Omental fat pad (tissue), 4 donors: ENCODE results near the gene SH3RF3. TPM values are rescaled to one million over a fixed set of nuclear protein-coding genes. Genes with fewer than 3 reads are reported as not detected.

Source experiments
- ATAC-seq: fragments of 150-250 bp; one replicate; pipeline ENCODE4 v1.9.1; 2016; ENCODE audit warnings: mild to moderate bottlenecking, moderate library complexity; ENCODE audit not compliant: low FRiP score
- DNase-seq: peaks from one replicate; pipeline ENCODE4 v3.0.0-alpha.2; 2019; ENCODE audit warnings: low spot score
- total RNA-seq, 4 donors: library from RNA; depleted of rRNA; stranded (reverse); fragments of >200 nt; gene quantifications; one replicate each; pipeline ENCODE4 v1.1.0, GENCODE V29; 2016
- TF ChIP-seq, protein P1 (sequence below), 3 donors: fragments of 450-650 bp; IDR thresholded peaks; one replicate each; pipeline ENCODE4 v1.5.1; 2016 to 2017; ENCODE audit warnings: antibody characterized with exemption in 3 of 3, mild to moderate bottlenecking in 3 of 3, moderate library complexity in 2 of 3

SH3RF3 gene
- total RNA-seq, 4 donors from 2014 or later = 6.5 to 16.6 (median 8.6) TPM

DNA sequence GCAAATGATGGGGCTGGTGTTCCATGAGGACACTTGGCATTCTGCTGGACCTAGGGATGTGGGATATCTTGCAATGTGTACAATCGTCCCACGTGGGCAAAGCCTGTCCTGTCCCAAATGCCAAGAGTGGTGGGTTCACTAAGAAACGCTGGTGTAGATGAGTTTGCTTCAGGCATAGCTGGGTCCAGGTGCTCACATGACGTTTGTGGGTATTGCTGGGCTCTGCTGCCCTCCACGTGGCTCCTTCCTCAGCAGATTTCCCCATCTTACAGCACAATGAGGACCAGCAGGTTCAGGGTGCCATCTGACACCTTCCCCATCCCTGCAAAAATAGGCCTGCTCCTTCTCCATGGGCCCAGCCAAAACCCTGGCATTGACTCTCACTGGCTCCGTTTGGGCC, 378.8 kb downstream of the SH3RF3 start:
- DNase-seq = no peak
- TF ChIP-seq, protein P1, sequence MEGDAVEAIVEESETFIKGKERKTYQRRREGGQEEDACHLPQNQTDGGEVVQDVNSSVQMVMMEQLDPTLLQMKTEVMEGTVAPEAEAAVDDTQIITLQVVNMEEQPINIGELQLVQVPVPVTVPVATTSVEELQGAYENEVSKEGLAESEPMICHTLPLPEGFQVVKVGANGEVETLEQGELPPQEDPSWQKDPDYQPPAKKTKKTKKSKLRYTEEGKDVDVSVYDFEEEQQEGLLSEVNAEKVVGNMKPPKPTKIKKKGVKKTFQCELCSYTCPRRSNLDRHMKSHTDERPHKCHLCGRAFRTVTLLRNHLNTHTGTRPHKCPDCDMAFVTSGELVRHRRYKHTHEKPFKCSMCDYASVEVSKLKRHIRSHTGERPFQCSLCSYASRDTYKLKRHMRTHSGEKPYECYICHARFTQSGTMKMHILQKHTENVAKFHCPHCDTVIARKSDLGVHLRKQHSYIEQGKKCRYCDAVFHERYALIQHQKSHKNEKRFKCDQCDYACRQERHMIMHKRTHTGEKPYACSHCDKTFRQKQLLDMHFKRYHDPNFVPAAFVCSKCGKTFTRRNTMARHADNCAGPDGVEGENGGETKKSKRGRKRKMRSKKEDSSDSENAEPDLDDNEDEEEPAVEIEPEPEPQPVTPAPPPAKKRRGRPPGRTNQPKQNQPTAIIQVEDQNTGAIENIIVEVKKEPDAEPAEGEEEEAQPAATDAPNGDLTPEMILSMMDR (IDR thresholded peaks at IDR 0.05) = no peak
- no peak for ATAC-seq

DNA sequence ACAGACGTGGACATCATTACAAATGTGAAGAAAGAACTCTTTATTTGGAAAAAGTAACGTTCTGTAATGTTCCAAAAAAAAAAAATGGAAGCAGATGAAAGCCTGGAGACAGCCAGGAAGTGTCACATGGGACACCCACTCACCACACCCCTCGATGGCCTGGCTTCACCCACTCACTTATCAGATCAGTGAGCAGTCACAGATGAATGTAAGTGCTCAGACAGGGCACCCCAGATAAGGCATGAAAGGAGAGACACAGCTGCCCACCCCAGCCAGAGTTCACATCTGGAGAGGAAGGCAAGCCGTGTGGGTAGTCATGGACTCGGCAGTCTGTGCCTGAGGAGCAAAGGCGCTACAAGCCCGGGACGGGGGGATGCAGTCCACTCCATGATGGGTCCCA, 379.6 kb downstream of the SH3RF3 start:
- ATAC-seq = no peak
- TF ChIP-seq, protein P1 (IDR thresholded peaks at IDR 0.05) = no peak
- no peak for DNase-seq

DNA sequence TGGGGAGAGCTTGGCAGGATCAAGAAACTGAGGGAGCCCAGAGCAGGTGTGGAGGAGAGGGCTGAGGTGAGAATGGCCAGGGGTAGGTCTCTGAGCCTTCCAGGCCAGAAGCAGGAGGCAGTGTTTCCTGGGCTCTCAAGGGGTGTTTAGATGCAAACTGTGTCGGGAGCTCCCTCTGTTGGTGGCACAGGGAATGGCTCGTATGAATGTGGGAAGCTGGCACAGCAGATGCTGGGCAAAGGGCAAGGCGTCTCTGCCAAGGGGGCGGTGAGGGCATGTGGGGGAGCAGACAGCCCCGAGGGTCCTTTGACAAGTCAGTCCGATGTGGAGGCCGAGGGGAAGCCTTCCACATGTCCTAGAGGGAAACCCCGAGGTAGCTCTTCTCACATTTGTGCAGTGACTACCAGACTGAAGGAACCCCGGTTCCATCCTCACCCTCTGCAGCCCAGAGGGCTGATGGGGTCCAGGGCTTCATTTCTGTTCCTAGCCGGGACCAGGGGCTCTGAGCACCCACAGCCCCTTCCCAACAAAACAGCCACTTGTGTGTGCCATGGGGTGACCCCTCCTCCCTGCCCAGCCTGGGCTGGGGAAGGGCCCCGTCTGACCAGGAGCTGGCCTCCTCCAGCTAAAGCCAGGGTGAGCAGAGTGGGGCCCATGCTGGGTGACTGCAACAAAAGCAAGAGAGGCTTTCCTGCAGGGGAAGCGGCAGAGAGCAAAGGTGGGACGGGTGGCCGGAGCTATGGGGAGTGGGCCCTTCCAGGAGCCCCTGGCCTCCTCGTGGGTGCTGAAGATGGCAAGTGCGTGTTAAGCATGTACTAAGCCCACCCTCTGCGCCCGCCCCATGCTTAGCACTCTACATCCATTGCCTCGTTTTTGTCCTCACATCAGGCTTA, 381.4 kb downstream of the SH3RF3 start:
- TF ChIP-seq, protein P1 (IDR thresholded peaks at IDR 0.05) = peak in 1 of 3 donors; percentile 77

DNA sequence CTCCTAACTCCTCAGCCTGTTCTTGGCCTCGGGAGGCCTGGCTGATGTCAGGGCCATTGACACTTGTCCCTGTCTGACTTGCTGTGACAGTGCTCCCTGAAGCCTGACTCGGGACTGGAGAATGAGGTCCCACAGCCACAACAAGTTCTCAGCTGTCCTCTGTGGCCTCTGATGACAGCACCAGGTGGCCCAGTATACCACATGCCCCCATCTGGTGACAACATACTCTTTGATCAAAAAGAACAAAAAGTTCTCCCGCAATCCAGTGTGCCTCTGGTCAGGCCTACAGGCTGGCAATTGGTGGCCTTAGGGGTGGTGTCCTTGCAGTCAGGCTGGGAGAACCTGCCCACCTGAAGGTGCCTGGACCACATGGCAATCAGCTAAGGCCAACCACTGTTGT, 382.2 kb downstream of the SH3RF3 start:
- DNase-seq = no peak
- no peak for ATAC-seq
- TF ChIP-seq, protein P1 (IDR thresholded peaks at IDR 0.05) = no peak

More for the DNA sequence above, 381.4 kb downstream of the SH3RF3 start:
- peak; percentile 53 for ATAC-seq
- DNase-seq = peak; percentile 91

DNA sequence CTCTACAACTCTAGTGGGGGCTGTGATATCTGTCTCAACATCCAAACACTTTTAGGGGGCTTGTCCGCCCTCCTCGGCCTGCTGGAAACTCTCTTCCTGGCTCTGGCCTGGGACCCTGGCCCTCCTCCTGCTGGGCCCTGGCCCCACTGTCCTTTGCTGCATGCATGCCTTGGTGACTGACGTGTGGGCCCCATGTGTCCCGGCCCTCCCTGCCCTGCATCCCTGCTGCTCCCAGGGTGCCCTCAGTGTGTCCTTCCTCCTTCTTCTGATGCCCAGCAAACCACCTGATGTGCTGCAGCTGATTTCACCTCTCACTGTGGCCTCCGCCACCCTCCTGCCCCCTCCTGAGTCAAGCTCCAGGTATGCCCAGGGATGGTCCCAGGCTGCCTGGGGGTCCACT, 383.1 kb downstream of the SH3RF3 start:
- DNase-seq (no peak), ATAC-seq (no peak)

DNA sequence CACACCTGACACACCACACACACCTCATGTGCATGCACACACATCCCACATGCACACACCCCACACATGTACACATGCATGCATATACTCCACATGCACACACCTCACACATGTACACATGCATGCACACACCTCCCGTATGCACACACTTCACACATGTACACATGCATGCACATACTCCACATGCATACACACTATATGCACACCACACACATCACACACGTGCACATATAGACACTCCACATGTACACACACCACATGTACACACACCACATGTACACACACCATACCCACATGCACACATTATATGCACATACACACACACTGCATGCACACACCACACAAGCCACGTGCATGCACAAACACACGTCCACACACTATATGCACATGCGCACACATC, 384.2 kb downstream of the SH3RF3 start:
- DNase-seq = no peak
- TF ChIP-seq, protein P1 (IDR thresholded peaks at IDR 0.05) = no peak
- no peak for ATAC-seq

More for the DNA sequence above, 383.1 kb downstream of the SH3RF3 start:
- TF ChIP-seq, protein P1 (IDR thresholded peaks at IDR 0.05) = no peak
